GM23338 (cell line): ENCODE results near the gene CIB4. TPM values are rescaled to one million over a fixed set of nuclear protein-coding genes. Genes with fewer than 3 reads are reported as not detected.

ENCODE experiments used
- ATAC-seq: fragments of 200-7000 bp; cut with Tn5 transposase; 3 replicates; pipeline ENCODE4 v1.9.1; 2020
- DNase-seq: peaks from one replicate; pipeline ENCODE4 v3.0.0-alpha.2; 2015; ENCODE audit warnings: low spot score
- H2AFZ ChIP-seq: fragments of 200-600 bp; sonication (generic); 2 replicates; pipeline ENCODE4 v1.8.0; 2016; ENCODE audit warnings: antibody characterized with exemption, mild to moderate bottlenecking, moderate library complexity
- H3F3A ChIP-seq: fragments of 200-600 bp; sonication (generic); replicated peaks from 2 replicates; pipeline ENCODE4 v1.8.0; 2017; ENCODE audit warnings: antibody characterized with exemption, mixed run types, low read depth
- H3K27ac ChIP-seq: fragments of 200-600 bp; sonication (generic); 2 replicates; pipeline ENCODE4 v1.6.1; 2016; ENCODE audit warnings: low read depth
- H3K27me3 ChIP-seq: fragments of 200-600 bp; sonication (generic); 2 replicates; pipeline ENCODE4 v1.8.0; 2016; ENCODE audit warnings: mild to moderate bottlenecking, mixed run types, moderate library complexity; ENCODE audit not compliant: insufficient read depth
- H3K36me3 ChIP-seq: fragments of 200-600 bp; sonication (generic); 2 replicates; pipeline ENCODE4 v1.8.0; 2016; ENCODE audit warnings: mild to moderate bottlenecking; ENCODE audit not compliant: insufficient read depth
- H3K4me1 ChIP-seq: fragments of 200-600 bp; sonication (generic); 2 replicates; pipeline ENCODE4 v1.8.0; 2016; ENCODE audit warnings: mild to moderate bottlenecking, moderate library complexity; ENCODE audit not compliant: insufficient read depth
- H3K4me2 ChIP-seq: fragments of 200-600 bp; sonication (generic); 2 replicates; pipeline ENCODE4 v1.7.1; 2017; ENCODE audit warnings: mixed run types
- H3K4me3 ChIP-seq: fragments of 200-600 bp; sonication (generic); 2 replicates; pipeline ENCODE4 v1.6.1; 2016; ENCODE audit warnings: mixed run types
- H3K79me2 ChIP-seq: fragments of 200-600 bp; sonication (generic); replicated peaks from 2 replicates; pipeline ENCODE4 v1.8.0; 2017; ENCODE audit warnings: mild to moderate bottlenecking; ENCODE audit not compliant: insufficient read depth
- H3K9me2 ChIP-seq: fragments of 200-600 bp; sonication (generic); 2 replicates; pipeline ENCODE4 v1.8.0; 2017; ENCODE audit not compliant: insufficient read depth
- H4K20me1 ChIP-seq: fragments of 200-600 bp; sonication (generic); replicated peaks from 2 replicates; pipeline ENCODE4 v1.8.0; 2017; ENCODE audit warnings: mild to moderate bottlenecking; ENCODE audit not compliant: insufficient read depth
- H3K27ac Mint-ChIP-seq: 2 replicates; pipeline ENCODE4 v1.8.0; 2020; ENCODE audit warnings: inconsistent platforms, mild to moderate bottlenecking, moderate library complexity, mixed read lengths
- H3K27me3 Mint-ChIP-seq: 3 replicates; pipeline ENCODE4 v1.8.0; 2022; ENCODE audit warnings: low read depth, mild to moderate bottlenecking, moderate library complexity, mixed read lengths, inconsistent platforms; ENCODE audit not compliant: insufficient read depth, poor library complexity
- H3K36me3 Mint-ChIP-seq: 3 replicates; pipeline ENCODE4 v1.8.0; 2021; ENCODE audit warnings: low read depth, mild to moderate bottlenecking, inconsistent platforms, moderate library complexity, mixed read lengths
- H3K4me1 Mint-ChIP-seq: 3 replicates; pipeline ENCODE4 v1.8.0; 2020; ENCODE audit warnings: mild to moderate bottlenecking, inconsistent platforms, mixed read lengths
- H3K4me3 Mint-ChIP-seq: 3 replicates; pipeline ENCODE4 v1.8.0; 2021; ENCODE audit warnings: moderate library complexity, mild to moderate bottlenecking, inconsistent platforms, mixed read lengths
- H3K9me3 Mint-ChIP-seq: 3 replicates; pipeline ENCODE4 v1.8.0; 2020; ENCODE audit warnings: moderate library complexity, mild to moderate bottlenecking, inconsistent platforms, mixed read lengths
- CREB1 ChIP-seq: fragments of 250-450 bp; sonication (Bioruptor Pico); IDR thresholded peaks from 2 replicates; pipeline ENCODE4 v1.5.0; 2020; ENCODE audit warnings: low read depth, mild to moderate bottlenecking, moderate library complexity
- ETS1 ChIP-seq: IDR thresholded peaks from 2 replicates; pipeline ENCODE4 v1.6.1; 2016; ENCODE audit warnings: antibody characterized with exemption
- EZH2 ChIP-seq: fragments of 200-600 bp; sonication (generic); IDR thresholded peaks from one replicate; pipeline ENCODE4 v1.8.0; 2017; ENCODE audit warnings: antibody characterized with exemption, mild to moderate bottlenecking, low read depth; ENCODE audit not compliant: unreplicated experiment
- EZH2phosphoT487 ChIP-seq: fragments of 200-600 bp; sonication (generic); IDR thresholded peaks from one replicate; pipeline ENCODE4 v1.8.1; 2018; ENCODE audit warnings: antibody characterized with exemption; ENCODE audit not compliant: unreplicated experiment
- POLR2AphosphoS5 ChIP-seq: IDR thresholded peaks from 2 replicates; pipeline ENCODE4 v1.6.1; 2016; ENCODE audit warnings: antibody characterized with exemption, low read depth
- STAT1 ChIP-seq: IDR thresholded peaks from one replicate; pipeline ENCODE4 v1.6.1; 2016; ENCODE audit warnings: antibody characterized with exemption; ENCODE audit not compliant: unreplicated experiment
- ZNF114 ChIP-seq: fragments of 250-450 bp; sonication (Bioruptor Pico); IDR thresholded peaks from 2 replicates; pipeline ENCODE4 v1.5.0; 2020; ENCODE audit warnings: mild to moderate bottlenecking, moderate library complexity
- ZNF331 ChIP-seq: fragments of 250-450 bp; sonication (Bioruptor Pico); IDR thresholded peaks from 2 replicates; pipeline ENCODE4 v1.5.0; 2020; ENCODE audit warnings: low read depth, mild to moderate bottlenecking, moderate library complexity
- ZNF462 ChIP-seq: fragments of 250-450 bp; sonication (Bioruptor Pico); IDR thresholded peaks from 2 replicates; pipeline ENCODE4 v1.5.0; 2020; ENCODE audit warnings: mild to moderate bottlenecking, moderate library complexity
- polyA plus RNA-seq: library from polyadenylated mRNA; unstranded; fragments of >200 nt; fragmentation: Nextera tagmentation; extraction: Ambion mirVana; gene quantifications from 2 replicates; pipeline ENCODE4 v1.2.1, GENCODE V29; 2016
- total RNA-seq: library from RNA; depleted of rRNA; stranded (reverse); fragments of >200 nt; shearing (Covaris generic); gene quantifications from 2 replicates; pipeline ENCODE4 v1.2.3, GENCODE V29; 2014
- TF ChIP-seq, protein P1 (sequence below): IDR thresholded peaks from one replicate; pipeline ENCODE4 v1.6.1; 2018; ENCODE audit warnings: antibody characterized with exemption; ENCODE audit not compliant: unreplicated experiment

CIB4 gene
- total and polyA plus RNA-seq, 2 experiments from 2014 or later: not detected

- no peak overlapping the region for H3K4me3 Mint-ChIP-seq
- DNase-seq: no peak
- Histone ChIP-seq H3K4me3 (no peak overlapping the region), H3K4me1 (no peaks in the 10 kb centered on the region), H4K20me1 (no peaks in the 10 kb centered on the region; the same call in 1 of the 2 replicates), H3K79me2 (no peaks in the 10 kb centered on the region), H3K36me3 (no peaks in the 10 kb centered on the region), H2AFZ (no peak overlapping the region), H3K9me2 (no peaks in the 10 kb centered on the region), H3K4me2 (no peak overlapping the region), H3K27ac (no peak overlapping the region), H3F3A (no peaks in the 10 kb centered on the region), H3K27me3 (no peaks in the 10 kb centered on the region)
- H3K36me3 Mint-ChIP-seq: no peaks in the 10 kb centered on the region
- no peak for ATAC-seq
- H3K27me3 Mint-ChIP-seq: peaks cover 4% of the 10 kb centered on the region
- H3K9me3 Mint-ChIP-seq: no peaks in the 10 kb centered on the region
- no peak overlapping the region for H3K27ac Mint-ChIP-seq
- TF ChIP-seq EZH2phosphoT487 (no peak), ZNF462 (no peak), POLR2AphosphoS5 (no peak), CREB1 (CRISPR knock-in tag) (no peak), ZNF114 (no peak), STAT1 (no peak), ETS1 (no peak), ZNF331 (CRISPR knock-in tag) (no peak), EZH2 (no peak)
- TF ChIP-seq, protein P1, sequence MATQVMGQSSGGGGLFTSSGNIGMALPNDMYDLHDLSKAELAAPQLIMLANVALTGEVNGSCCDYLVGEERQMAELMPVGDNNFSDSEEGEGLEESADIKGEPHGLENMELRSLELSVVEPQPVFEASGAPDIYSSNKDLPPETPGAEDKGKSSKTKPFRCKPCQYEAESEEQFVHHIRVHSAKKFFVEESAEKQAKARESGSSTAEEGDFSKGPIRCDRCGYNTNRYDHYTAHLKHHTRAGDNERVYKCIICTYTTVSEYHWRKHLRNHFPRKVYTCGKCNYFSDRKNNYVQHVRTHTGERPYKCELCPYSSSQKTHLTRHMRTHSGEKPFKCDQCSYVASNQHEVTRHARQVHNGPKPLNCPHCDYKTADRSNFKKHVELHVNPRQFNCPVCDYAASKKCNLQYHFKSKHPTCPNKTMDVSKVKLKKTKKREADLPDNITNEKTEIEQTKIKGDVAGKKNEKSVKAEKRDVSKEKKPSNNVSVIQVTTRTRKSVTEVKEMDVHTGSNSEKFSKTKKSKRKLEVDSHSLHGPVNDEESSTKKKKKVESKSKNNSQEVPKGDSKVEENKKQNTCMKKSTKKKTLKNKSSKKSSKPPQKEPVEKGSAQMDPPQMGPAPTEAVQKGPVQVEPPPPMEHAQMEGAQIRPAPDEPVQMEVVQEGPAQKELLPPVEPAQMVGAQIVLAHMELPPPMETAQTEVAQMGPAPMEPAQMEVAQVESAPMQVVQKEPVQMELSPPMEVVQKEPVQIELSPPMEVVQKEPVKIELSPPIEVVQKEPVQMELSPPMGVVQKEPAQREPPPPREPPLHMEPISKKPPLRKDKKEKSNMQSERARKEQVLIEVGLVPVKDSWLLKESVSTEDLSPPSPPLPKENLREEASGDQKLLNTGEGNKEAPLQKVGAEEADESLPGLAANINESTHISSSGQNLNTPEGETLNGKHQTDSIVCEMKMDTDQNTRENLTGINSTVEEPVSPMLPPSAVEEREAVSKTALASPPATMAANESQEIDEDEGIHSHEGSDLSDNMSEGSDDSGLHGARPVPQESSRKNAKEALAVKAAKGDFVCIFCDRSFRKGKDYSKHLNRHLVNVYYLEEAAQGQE: no peak
- peaks cover 7% of the 10 kb centered on the region; the same call in 2 of the 3 replicates for H3K4me1 Mint-ChIP-seq
These were observed 42.2 kb downstream of the CIB4 start for GRCh38 chr2:26598996-26599373.
